GM18867 (cell line): ENCODE results near the gene CPEB3.
"Not testable (repeated sequence)": the region's sequence is repeated elsewhere in the genome, so short reads cannot be mapped to it uniquely, and the experiment has no call there.

Source experiments
- ATAC-seq: cut with Tn5 transposase; IDR thresholded peaks from one replicate; pipeline ENCODE4 v1.9.1; 2021; ENCODE audit warnings: mild to moderate bottlenecking, moderate library complexity; ENCODE audit not compliant: unreplicated experiment

The CPEB3 gene

GRCh38 chr10:92146781-92147180 lies 144.1 kb downstream of the CPEB3 start:
- ATAC-seq, result no peak

DNA sequence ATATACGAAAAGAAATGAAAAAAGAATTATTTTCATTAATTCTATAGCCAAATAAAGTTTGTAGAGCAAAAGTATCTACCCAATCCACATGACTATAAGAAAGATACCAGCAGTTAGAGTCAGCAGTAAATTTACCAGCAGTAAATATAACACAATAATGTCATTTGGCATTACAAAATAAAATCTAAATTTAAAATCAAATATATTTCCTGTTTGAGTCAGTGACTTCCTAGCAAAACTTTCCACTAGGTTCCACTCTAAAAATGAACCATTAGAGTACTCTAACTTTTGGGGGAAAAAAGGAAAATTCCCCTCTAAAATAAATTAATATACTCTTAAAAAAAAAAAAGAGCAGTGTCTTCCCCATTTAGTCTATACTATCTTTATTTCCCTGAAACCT lies 144.8 kb downstream of the CPEB3 start:
- no peak for ATAC-seq

DNA sequence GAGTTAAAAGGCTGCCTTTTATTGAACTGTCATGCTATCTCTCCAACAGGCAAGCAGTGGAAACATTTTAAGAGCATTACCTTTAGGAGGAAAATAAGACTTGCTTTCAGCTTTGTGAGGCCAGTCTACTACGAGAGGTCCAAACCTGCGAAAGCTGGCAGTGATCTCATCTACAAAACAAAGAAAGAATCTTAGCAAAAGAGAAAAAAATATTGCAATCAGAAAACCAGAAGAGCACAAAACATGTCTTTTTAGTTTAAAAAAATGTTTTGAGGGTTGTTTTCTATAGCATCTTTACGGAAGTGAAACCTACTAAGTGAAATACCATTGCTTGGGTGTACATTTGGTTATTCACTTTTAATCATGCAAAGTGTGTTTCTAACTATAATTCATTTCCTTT lies 147.9 kb downstream of the CPEB3 start:
- peak; percentile 78 for ATAC-seq

GRCh38 chr10:92142512-92142911 lies 148.4 kb downstream of the CPEB3 start:
- no peak for ATAC-seq

DNA sequence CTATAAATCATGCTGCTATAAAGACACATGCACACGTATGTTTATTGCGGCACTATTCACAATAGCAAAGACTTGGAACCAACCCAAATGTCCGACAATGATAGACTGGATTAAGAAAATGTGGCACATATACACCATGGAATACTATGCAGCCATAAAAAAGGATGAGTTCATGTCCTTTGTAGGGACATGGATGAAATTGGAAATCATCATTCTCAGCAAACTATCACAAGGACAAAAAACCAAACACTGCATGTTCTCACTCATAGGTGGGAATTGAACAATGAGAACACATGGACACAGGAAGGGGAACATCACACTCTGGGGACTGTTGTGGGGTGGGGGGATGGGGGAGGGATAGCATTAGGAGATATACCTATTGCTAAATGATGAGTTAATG lies 149.7 kb downstream of the CPEB3 start:
- ATAC-seq, result not testable (repeated sequence)

DNA sequence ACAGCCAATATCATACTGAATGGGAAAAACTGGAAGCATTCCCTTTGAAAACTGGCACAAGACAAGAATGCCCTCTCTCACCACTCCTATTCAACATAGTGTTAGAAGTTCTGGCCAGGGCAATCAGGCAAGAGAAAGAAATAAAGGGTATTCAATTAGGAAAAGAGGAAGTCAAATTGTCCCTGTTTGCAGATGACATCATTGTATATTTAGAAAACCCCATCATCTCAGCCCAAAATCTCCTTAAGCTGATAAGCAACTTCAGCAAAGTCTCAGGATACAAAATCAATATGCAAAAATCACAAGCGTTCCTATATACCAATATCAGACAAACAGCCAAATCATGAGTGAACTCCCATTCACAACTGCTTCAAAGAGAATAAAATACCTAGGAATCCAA lies 156.8 kb downstream of the CPEB3 start:
- not testable (repeated sequence) for ATAC-seq

GRCh38 chr10:92131275-92131820 lies 159.5 kb downstream of the CPEB3 start:
- no peak for ATAC-seq

DNA sequence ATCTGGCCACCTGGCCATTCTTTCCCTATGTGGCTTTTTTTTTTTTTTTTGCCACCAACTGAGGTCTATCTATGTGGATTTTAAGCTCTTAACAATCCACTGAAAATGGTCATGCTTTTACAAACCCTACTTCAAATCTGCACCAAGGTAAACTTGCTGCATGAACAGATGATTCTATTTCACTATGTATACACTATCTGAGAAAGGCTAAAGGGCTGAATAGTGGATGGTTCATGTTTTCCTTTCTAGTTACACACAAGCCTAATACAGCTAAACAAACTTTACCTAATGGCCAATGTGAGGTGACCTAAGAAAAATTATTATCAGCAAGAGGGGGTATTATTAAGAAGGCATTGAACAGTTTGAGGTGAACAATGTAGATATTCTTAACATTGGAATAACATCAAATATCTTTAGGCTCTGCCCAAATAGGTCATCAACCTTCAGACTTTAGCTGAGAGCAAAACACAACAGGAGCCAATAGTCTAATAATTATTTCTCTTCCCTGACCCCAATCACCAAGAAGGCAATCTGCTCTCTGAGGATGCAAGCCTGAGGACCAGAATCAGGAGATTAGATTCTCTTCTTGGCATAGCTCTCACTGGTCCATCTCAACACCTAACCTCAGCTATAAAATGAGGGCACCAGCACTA lies 160.1 kb downstream of the CPEB3 start:
- ATAC-seq, result no peak

DNA sequence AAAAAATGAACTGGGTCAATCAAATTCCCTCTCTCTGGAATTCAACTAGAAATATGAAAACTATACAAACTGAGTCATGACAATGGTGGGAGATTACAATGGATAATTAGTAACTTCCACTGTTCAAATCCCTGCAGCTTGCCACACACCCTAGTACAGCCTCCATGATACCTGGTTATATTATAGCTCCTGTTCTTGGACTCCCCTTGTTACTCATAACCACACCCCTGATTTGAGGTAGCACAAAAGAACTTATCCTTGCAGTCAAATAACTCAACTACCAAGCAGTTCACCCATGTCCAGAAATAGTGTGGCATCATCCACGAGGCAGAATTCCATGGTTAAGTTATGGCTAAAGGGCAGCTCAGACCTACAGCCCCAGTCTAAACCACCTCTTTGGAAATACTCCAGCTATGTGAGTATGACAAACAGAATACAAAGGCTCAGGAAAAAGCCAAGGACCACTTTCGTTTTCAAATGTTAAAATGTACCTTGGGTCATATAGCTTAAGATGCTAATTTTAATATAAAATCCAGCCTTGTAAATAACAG lies 164.7 kb downstream of the CPEB3 start:
- no peak for ATAC-seq

DNA sequence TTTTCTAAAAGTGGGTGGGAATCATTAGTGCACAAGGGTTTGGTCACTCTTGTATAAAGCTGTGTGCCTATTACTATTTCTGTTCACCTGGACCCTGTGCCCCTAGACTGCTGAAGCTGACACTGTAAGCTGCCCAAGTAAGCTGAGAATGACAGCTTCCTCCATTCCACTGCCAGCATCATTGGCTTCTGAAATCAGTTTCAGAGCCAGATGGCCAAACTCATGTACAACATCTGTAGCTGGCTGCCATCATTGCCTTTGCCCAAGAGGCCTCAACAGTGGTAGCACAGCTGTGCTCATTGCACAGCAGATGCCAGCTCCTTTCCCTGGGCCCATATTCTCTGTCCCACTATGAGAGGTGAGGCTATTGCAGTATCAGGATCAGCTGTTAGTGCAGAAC lies 165.7 kb downstream of the CPEB3 start:
- no peak for ATAC-seq

DNA sequence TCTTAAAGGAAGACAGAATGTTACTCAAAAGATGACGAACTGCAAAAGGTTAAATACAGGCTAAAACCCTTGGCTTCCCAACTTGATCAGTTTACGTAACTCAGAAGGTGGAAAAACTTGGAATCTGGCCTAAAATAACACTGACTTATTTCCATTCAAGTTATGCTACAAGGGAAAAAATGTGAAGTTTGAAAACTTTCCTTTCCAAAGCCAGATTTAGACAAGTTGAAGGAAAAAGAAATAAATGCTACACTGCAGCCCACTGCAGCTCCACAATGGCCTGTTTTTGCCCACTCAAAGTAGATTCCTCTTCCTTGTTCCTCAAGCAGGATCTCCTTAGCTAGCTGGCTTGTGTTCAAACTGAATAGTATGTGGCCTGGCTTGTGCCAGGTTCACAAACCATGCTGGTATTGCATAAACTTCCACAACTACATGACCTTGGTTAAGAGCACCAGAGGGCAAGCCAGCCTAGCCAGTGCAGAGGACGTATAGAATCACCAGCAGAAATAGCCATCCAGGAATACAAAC lies 166.2 kb downstream of the CPEB3 start:
- ATAC-seq, result no peak

DNA sequence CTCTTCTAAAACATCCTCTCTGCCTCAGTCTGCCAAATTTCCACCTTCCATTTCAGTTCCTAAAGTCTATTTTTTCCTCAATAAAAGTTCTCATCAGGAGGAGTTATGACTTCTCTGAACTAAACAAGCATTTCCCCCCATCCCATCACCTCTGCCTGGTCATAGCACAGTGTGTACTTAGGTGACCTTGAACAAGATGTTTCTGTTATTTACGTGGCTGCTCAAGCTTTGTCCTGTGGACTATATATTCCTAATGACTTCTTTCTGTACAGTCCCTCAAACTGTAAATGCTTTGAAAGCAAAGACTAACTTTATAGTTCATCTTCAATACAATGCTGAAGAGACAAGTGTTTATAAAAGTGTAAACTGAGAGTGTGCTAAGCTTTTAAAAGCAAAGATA lies 166.9 kb downstream of the CPEB3 start:
- no peak for ATAC-seq

DNA sequence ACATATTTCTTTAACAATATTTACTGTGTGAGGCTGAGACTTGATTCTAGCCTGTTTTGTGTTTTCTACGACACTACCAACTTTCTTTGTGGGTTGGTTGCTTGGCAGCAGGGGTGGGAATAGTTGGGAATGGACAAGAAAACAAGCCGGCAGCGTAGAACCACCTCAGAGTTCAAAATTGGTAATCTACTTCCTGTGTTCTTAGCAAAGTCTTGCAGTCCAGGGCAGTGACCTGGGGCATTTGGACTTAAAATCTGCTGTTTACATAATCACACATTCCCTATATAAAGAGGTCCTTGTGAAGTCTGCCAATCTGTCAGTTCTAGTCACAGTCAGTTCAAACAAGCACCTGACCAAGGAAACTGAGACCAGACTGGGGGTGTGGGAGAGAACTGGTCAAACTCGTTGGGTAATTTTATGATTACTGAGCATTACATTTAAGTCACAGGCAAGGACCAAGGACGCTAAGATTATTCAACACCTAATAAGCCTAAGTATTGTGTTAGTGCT lies 167.9 kb downstream of the CPEB3 start:
- no peak for ATAC-seq

- no peak for ATAC-seq
Observed at GRCh38 chr10:92121686-92122492, 169.0 kb downstream of the CPEB3 start.

DNA sequence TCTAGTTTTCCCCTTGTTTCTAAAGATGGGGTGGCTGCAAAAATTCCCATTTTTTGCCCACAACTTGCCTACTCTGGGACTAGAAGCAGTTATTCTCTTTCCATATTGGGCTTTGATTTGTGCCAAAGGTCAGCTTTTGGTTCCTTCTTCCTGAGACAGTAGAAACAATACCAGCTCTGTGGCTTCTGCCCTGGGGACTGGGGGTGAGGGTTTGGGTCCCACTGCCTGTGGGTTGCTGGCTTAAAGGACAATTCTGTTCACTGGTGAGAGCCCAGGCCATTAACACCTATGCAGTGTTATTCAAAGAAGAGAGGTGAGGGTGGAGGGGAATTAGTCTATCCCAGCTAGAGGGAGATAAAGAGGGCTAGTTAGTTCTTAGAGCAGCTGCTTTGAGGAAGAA lies 171.5 kb downstream of the CPEB3 start:
- ATAC-seq, result no peak

- ATAC-seq, result not testable (repeated sequence)
Observed at GRCh38 chr10:92114917-92115316, 176.0 kb downstream of the CPEB3 start.

- ATAC-seq, result no peak
Observed at GRCh38 chr10:92113911-92114600, 176.8 kb downstream of the CPEB3 start.

- no peak for ATAC-seq
Observed at GRCh38 chr10:92112462-92112861, 178.4 kb downstream of the CPEB3 start.

- no peak for ATAC-seq
Observed at GRCh38 chr10:92111336-92111939, 179.4 kb downstream of the CPEB3 start.

GRCh38 chr10:92110039-92110794 lies 180.7 kb downstream of the CPEB3 start:
- no peak for ATAC-seq
